Peyer's patch (tissue), 4 donors: ENCODE measurements around the gene TRIM8.

Source experiments
- CTCF ChIP-seq, 6 experiments: fragments of 450-650 bp in 4 of 6; fragments of 200-600 bp in 2 of 6; sonication (generic) in 1 of 6; IDR thresholded peaks; one replicate each; pipeline ENCODE4 v1.5.1; 2017 to 2019; ENCODE audit warnings: antibody characterized with exemption in 6 of 6, mild to moderate bottlenecking in 3 of 6, moderate library complexity in 1 of 6
- POLR2A ChIP-seq, 2 donors: fragments of 450-650 bp; IDR thresholded peaks; one replicate each; pipeline ENCODE4 v1.5.1; 2017; ENCODE audit warnings: antibody characterized with exemption in 2 of 2, mild to moderate bottlenecking in 2 of 2, moderate library complexity in 2 of 2

GRCh38 chr10:102654969-102655368 lies 10.7 kb downstream of the TRIM8 start:
- TF ChIP-seq CTCF (IDR thresholded peaks at IDR 0.05) (no peak), POLR2A (IDR thresholded peaks at IDR 0.05) (no peak)
